Lung (tissue), 12 donors: Measurements from ENCODE around the gene ZNF574. TPM values are rescaled to one million over a fixed set of nuclear protein-coding genes. Genes with fewer than 3 reads are reported as not detected.

Experiments
- ATAC-seq: fragments of 200-7000 bp; cut with Tn5 transposase; one replicate; pipeline ENCODE4 v1.9.1; 2020; ENCODE audit warnings: moderate number of reproducible peaks; ENCODE audit not compliant: insufficient read depth, low FRiP score
- DNase-seq, 3 donors: peaks; one replicate each; pipeline ENCODE4 v3.0.0-alpha.2; 2013 to 2017
- H3K27ac ChIP-seq, 2 donors: one replicate each; pipeline ENCODE4 v1.5.1; 2013; ENCODE audit warnings: mild to moderate bottlenecking in 2 of 2, moderate library complexity in 2 of 2, control low read depth in 1 of 2, inconsistent platforms in 1 of 2, low read depth in 1 of 2, low read length in 1 of 2
- H3K27me3 ChIP-seq, 3 donors: one replicate each; pipeline ENCODE4 v1.5.1; 2013; ENCODE audit warnings: low read length in 2 of 3; ENCODE audit not compliant: control insufficient read depth in 3 of 3, insufficient read depth in 3 of 3
- H3K36me3 ChIP-seq, 4 donors: one replicate each; pipeline ENCODE4 v1.5.1; 2013; ENCODE audit warnings: low read length in 4 of 4, mild to moderate bottlenecking in 1 of 4, moderate library complexity in 1 of 4; ENCODE audit not compliant: control insufficient read depth in 4 of 4, insufficient read depth in 4 of 4
- H3K4me1 ChIP-seq, 5 donors: one replicate each; pipeline ENCODE4 v1.5.1; 2013; ENCODE audit warnings: low read length in 5 of 5, mild to moderate bottlenecking in 2 of 5, moderate library complexity in 1 of 5; ENCODE audit not compliant: control insufficient read depth in 5 of 5, insufficient read depth in 5 of 5
- H3K4me3 ChIP-seq: one replicate; pipeline ENCODE4 v1.5.1; 2013; ENCODE audit warnings: mild to moderate bottlenecking, control low read depth, moderate library complexity
- H3K9ac ChIP-seq, 2 donors: one replicate each; pipeline ENCODE4 v1.5.1; 2013; ENCODE audit warnings: low read length in 2 of 2, control low read depth in 1 of 2; ENCODE audit not compliant: insufficient read depth in 1 of 2
- H3K9me3 ChIP-seq, 4 donors: one replicate each; pipeline ENCODE4 v1.5.1; 2013; ENCODE audit warnings: low read length in 3 of 4, mild to moderate bottlenecking in 1 of 4, moderate library complexity in 1 of 4; ENCODE audit not compliant: control insufficient read depth in 4 of 4, insufficient read depth in 3 of 4
- WGBS, 2 donors: extraction: QIAGEN DNeasy Blood & Tissue Kit; methylation state at CpG; one replicate each; pipeline ENCODE4 v1.1.7; 2013; 5-methylcytosine and 5-hydroxymethylcytosine counted together
- polyA plus RNA-seq, 2 donors: library from polyadenylated mRNA; stranded (reverse); fragments of 200-250 nt; gene quantifications; one replicate each; pipeline ENCODE4 v1.2.1, GENCODE V29; 2013
- total RNA-seq, 2 donors: library from RNA; depleted of rRNA in 1 of 2; stranded (reverse); fragments of >200 nt in 1 of 2; gene quantifications; one replicate each; pipeline ENCODE4 v1.2.1, GENCODE V29; 2014 to 2021
- TF ChIP-seq, protein P1 (sequence below): IDR thresholded peaks from 2 replicates; pipeline ENCODE4 v1.5.1; 2012; ENCODE audit warnings: mild to moderate bottlenecking; ENCODE audit errors: control extremely low read depth, extremely low read depth
- donor health status: control.
- donor health status: control.
- donor health status: Bipolar disorder and iron deficiency.
- donor health status: healthy.
- donor health status: DM: yes; HTN: yes; CAD: no.

The ZNF574 gene
- total and polyA plus RNA-seq, 4 donors: 6.8 to 13.7 (median 10.1) TPM

DNA sequence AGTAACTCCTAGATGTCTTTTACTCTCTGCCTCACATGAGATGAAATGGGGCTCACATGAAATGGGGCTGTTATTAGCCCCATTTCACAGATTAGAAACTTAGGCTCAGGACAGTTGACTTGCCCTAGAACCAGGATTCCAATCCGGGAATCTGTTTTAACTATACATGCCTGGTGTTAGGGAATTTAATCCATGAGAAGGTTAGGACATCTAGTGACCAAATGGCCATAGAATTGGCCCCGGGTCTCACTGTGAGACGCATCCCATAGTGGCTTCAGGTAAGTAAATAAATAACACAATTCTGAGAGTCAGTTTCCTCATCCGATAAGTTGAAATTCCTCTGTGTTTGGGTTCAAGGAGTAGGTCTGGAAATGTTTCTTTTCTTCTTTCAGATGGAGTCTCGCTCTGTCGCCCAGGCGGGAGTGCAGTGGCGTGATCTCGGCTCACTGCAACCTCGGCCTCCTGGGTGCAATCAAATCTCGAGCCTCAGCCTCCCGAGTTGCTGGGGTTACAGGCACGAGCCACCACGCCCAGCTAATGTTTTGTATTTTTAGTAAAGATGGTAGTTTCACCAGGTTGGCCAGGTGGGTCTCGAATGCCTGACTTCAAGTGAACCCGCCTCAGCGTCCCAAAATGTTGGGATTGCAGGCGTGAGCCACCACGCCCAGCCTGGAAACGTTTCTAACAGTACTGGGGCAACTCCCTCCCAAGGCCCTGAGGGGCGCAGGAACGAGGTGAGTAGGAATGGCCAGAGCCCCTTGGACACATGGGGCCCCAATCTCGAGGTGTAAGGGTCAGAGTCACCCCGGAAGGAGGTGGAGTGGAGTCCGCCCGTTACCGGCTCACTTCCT lies 1.2 kb upstream of the ZNF574 start:
- Histone ChIP-seq H3K27me3 (no peaks in the 10 kb centered on the region), H3K4me1 (peaks cover 0 to 19% (median 3%) of the 10 kb centered on the region in 5 donors), H3K9me3 (no peaks in the 10 kb centered on the region), H3K9ac (peak overlapping the region; percentile 99), H3K4me3 (no peak overlapping the region), H3K27ac (peak overlapping the region; percentile 96 to 99), H3K36me3 (peaks cover 2 to 14% (median 8%) of the 10 kb centered on the region in 4 donors)
- TF ChIP-seq, protein P1, sequence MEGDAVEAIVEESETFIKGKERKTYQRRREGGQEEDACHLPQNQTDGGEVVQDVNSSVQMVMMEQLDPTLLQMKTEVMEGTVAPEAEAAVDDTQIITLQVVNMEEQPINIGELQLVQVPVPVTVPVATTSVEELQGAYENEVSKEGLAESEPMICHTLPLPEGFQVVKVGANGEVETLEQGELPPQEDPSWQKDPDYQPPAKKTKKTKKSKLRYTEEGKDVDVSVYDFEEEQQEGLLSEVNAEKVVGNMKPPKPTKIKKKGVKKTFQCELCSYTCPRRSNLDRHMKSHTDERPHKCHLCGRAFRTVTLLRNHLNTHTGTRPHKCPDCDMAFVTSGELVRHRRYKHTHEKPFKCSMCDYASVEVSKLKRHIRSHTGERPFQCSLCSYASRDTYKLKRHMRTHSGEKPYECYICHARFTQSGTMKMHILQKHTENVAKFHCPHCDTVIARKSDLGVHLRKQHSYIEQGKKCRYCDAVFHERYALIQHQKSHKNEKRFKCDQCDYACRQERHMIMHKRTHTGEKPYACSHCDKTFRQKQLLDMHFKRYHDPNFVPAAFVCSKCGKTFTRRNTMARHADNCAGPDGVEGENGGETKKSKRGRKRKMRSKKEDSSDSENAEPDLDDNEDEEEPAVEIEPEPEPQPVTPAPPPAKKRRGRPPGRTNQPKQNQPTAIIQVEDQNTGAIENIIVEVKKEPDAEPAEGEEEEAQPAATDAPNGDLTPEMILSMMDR: no peak
- WGBS, 2 donors: 62 to 65% methylated on average over 27 of the region's 27 CpGs
- ATAC-seq (no peak), DNase-seq (peak in 2 of 3 donors; percentile 47 to 48)

GRCh38 chr19:42075364-42075615 lies 676 bp upstream of the ZNF574 start:
- TF ChIP-seq, protein P1: no peak
- H3K9ac ChIP-seq: peak overlapping the region; percentile 99
- DNase-seq: no peak
- peak overlapping the region; percentile 96 to 99 for H3K27ac ChIP-seq
- peak overlapping the region; percentile 72 for H3K4me3 ChIP-seq
- 1 to 3% methylated on average over 3 of the region's 3 CpGs for WGBS, 2 donors
- H3K4me1 ChIP-seq: peaks cover 0 to 17% (median 3%) of the 10 kb centered on the region in 5 donors
- no peaks in the 10 kb centered on the region for H3K9me3 ChIP-seq
- H3K36me3 ChIP-seq: peaks cover 2 to 20% (median 9%) of the 10 kb centered on the region in 4 donors
- H3K27me3 ChIP-seq: no peaks in the 10 kb centered on the region
- ATAC-seq: no peak

DNA sequence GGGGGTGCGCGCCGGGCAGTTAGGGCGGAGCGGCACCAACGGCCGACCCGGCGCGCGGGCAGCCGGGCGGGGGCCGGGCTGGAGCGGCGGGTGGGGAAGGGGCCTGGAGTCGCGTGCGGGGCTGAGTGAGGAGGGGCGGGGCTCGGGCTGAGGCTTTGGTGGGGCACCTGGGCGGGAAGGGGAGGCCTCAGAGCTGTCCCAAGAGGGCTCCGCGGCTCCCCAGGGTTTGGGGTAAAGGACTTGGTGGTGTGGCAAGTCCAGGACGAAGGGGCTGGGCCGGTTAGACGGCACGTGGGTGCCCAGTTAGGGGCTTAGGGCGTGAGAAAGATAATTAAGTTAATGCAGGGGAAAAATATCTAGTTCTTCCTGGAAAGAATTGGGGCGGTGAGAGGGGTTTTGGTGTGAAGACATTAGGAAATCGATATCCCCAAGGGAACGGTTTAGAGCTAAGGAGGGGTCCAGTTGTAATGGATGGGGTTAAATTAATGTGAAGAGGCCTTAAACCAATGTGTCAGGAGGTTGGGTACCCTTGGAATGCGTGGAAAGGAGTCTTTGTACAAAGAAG lies 496 bp downstream of the ZNF574 start:
- peak overlapping the region; percentile 53 to 96 for H3K9ac ChIP-seq
- peaks cover 8 to 32% (median 15%) of the 10 kb centered on the region in 4 donors for H3K36me3 ChIP-seq
- TF ChIP-seq, protein P1: no peak
- DNase-seq: no peak
- H3K27me3 ChIP-seq: no peaks in the 10 kb centered on the region
- H3K9me3 ChIP-seq: no peaks in the 10 kb centered on the region
- WGBS, 2 donors: 0 to 1% methylated on average over 32 to 33 of the region's 33 CpGs
- H3K4me1 ChIP-seq: peaks cover 0 to 17% (median 3%) of the 10 kb centered on the region in 5 donors
- H3K4me3 ChIP-seq: peak overlapping the region; percentile 71
- H3K27ac ChIP-seq: peak overlapping the region; percentile 85 to 90
- no peak for ATAC-seq
